ENCODE results near the gene BSND. TPM values are rescaled to one million over a fixed set of nuclear protein-coding genes. Genes with fewer than 3 reads are reported as not detected.

BSND gene
- total RNA-seq, 1 experiment from 2014 or later = not detected

- H3K27me3 ChIP-seq (replicated peaks; ENCODE audit: control insufficient read depth, insufficient read depth, low read length) = no peaks in the 10 kb centered on the region
- H3K4me3 ChIP-seq (ENCODE audit: low read depth, low read length) = no peak overlapping the region
- no peak for DNase-seq
- intact Hi-C loops (cut with micrococcal nuclease; ENCODE audit: unreplicated experiment) = no loop called here
- H3K36me3 Mint-ChIP-seq (ENCODE audit: insufficient read depth, unreplicated experiment) = no peaks in the 10 kb centered on the region
- TF ChIP-seq CTCF (IDR thresholded peaks at IDR 0.05; ENCODE audit: insufficient read depth in 1 of 2, low read depth in 1 of 2, low read length in 1 of 2, severe bottlenecking in 1 of 2, unreplicated experiment in 1 of 2) = no peak
- no peaks in the 10 kb centered on the region for H3K9me3 ChIP-seq
- no peak overlapping the region for H3K4me3 Mint-ChIP-seq (ENCODE audit: unreplicated experiment)
- H3K4me1 ChIP-seq = peaks cover 4% of the 10 kb centered on the region; the same call in 1 of the 2 replicates
- ChIA-PET POLR2A (no interaction called here), CTCF (no interaction called here)
- H3K27ac Mint-ChIP-seq (ENCODE audit: unreplicated experiment) = no peak overlapping the region
- H3K27me3 Mint-ChIP-seq (ENCODE audit: insufficient read depth, unreplicated experiment) = no peaks in the 10 kb centered on the region
- no peaks in the 10 kb centered on the region for H3K9me3 Mint-ChIP-seq (ENCODE audit: unreplicated experiment)
- H3K4me1 Mint-ChIP-seq (ENCODE audit: low read depth, unreplicated experiment) = no peaks in the 10 kb centered on the region
- no TSS peak for BruUV-seq (replicated peaks)
- no peaks in the 10 kb centered on the region for H3K36me3 ChIP-seq (ENCODE audit: control insufficient read depth, insufficient read depth, low read length)
These were observed 16.4 kb downstream of the BSND start for GRCh38 chr1:55015123-55015522.

- H3K4me1 ChIP-seq = peaks cover 4% of the 10 kb centered on the region; the same call in 1 of the 2 replicates
- no peaks in the 10 kb centered on the region for H3K9me3 ChIP-seq
- no peak overlapping the region for H3K27ac Mint-ChIP-seq (ENCODE audit: unreplicated experiment)
- no TSS peak for BruUV-seq (replicated peaks)
- no peaks in the 10 kb centered on the region for H3K36me3 Mint-ChIP-seq (ENCODE audit: insufficient read depth, unreplicated experiment)
- no peaks in the 10 kb centered on the region for H3K4me1 Mint-ChIP-seq (ENCODE audit: low read depth, unreplicated experiment)
- CTCF ChIA-PET = interaction anchor here (1.1 to 1.3 kb wide), 2 partner anchors 20 to 71 kb away, joined by 4 read pairs; no protein-coding TSS in a partner anchor
- H3K4me3 ChIP-seq (ENCODE audit: low read depth, low read length) = no peak overlapping the region
- DNase-seq = no peak
- no peaks in the 10 kb centered on the region for H3K9me3 Mint-ChIP-seq (ENCODE audit: unreplicated experiment)
- POLR2A ChIA-PET = interaction anchor here (0.6 kb wide), 1 partner anchor 13 kb away, joined by 3 read pairs; no protein-coding TSS in a partner anchor
- no peaks in the 10 kb centered on the region for H3K36me3 ChIP-seq (ENCODE audit: control insufficient read depth, insufficient read depth, low read length)
- no peaks in the 10 kb centered on the region for H3K27me3 ChIP-seq (replicated peaks; ENCODE audit: control insufficient read depth, insufficient read depth, low read length)
- no peaks in the 10 kb centered on the region for H3K27me3 Mint-ChIP-seq (ENCODE audit: insufficient read depth, unreplicated experiment)
- H3K4me3 Mint-ChIP-seq (ENCODE audit: unreplicated experiment) = no peak overlapping the region
- TF ChIP-seq CTCF (IDR thresholded peaks at IDR 0.05; ENCODE audit: insufficient read depth in 1 of 2, low read depth in 1 of 2, low read length in 1 of 2, severe bottlenecking in 1 of 2, unreplicated experiment in 1 of 2) = no peak
- intact Hi-C loops (cut with micrococcal nuclease; ENCODE audit: unreplicated experiment) = no loop called here
These were observed 17.2 kb downstream of the BSND start for GRCh38 chr1:55015731-55016620.

DNA sequence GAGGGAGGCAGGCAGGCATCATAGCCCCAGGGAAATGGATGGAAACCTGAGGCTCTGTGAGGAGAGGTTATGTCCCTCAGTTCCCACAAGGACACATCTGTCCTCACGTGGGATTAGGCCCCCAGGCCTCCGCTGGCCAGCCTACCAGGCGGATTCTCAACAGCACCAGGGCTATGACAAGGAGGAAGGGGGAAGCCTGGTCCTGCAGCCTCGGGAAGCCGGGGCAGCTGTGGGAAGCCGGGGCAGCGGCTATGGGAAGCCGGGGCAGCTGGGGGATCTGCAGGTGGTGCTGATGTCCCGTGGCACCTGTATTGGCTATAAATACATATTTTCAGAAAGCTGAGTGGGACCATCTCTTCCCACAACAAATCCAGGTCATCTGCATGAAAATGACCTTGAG lies 19.7 kb downstream of the BSND start:
- ChIA-PET CTCF (no interaction called here), POLR2A (no interaction called here)
- intact Hi-C loops (cut with micrococcal nuclease; ENCODE audit: unreplicated experiment) = no loop called here
- DNase-seq = no peak
- no TSS peak for BruUV-seq (replicated peaks)
- Mint-ChIP-seq H3K9me3 (ENCODE audit: unreplicated experiment) (no peaks in the 10 kb centered on the region), H3K27ac (ENCODE audit: unreplicated experiment) (no peak overlapping the region), H3K27me3 (ENCODE audit: insufficient read depth, unreplicated experiment) (no peaks in the 10 kb centered on the region), H3K4me3 (ENCODE audit: unreplicated experiment) (no peak overlapping the region), H3K36me3 (ENCODE audit: insufficient read depth, unreplicated experiment) (no peaks in the 10 kb centered on the region), H3K4me1 (ENCODE audit: low read depth, unreplicated experiment) (peaks cover 7% of the 10 kb centered on the region)
- H3K27me3 ChIP-seq (replicated peaks; ENCODE audit: control insufficient read depth, insufficient read depth, low read length) = no peaks in the 10 kb centered on the region
- no peaks in the 10 kb centered on the region for H3K36me3 ChIP-seq (ENCODE audit: control insufficient read depth, insufficient read depth, low read length)
- no peak for TF ChIP-seq CTCF (IDR thresholded peaks at IDR 0.05; ENCODE audit: insufficient read depth in 1 of 2, low read depth in 1 of 2, low read length in 1 of 2, severe bottlenecking in 1 of 2, unreplicated experiment in 1 of 2)
- peaks cover 4% of the 10 kb centered on the region; the same call in 1 of the 2 replicates for H3K4me1 ChIP-seq
- H3K9me3 ChIP-seq = no peaks in the 10 kb centered on the region
- H3K4me3 ChIP-seq (ENCODE audit: low read depth, low read length) = no peak overlapping the region

All from Caco-2 (cell line).